WI38 (cell line): ENCODE results near the gene RNF11.

Source experiments
- H3K4me3 ChIP-seq: 2 replicates; pipeline ENCODE4 v1.5.1; 2011; ENCODE audit warnings: low read depth, mild to moderate bottlenecking, control low read depth, low read length
- TF ChIP-seq, protein P1 (sequence below): IDR thresholded peaks from 2 replicates; pipeline ENCODE4 v1.5.1; 2012; ENCODE audit warnings: low read depth, mild to moderate bottlenecking, control low read depth, low read length

Gene RNF11

GRCh38 chr1:51302270-51302669 is 66.2 kb downstream of the RNF11 start:
- H3K4me3 ChIP-seq, result no peak overlapping the region
- TF ChIP-seq, protein P1, sequence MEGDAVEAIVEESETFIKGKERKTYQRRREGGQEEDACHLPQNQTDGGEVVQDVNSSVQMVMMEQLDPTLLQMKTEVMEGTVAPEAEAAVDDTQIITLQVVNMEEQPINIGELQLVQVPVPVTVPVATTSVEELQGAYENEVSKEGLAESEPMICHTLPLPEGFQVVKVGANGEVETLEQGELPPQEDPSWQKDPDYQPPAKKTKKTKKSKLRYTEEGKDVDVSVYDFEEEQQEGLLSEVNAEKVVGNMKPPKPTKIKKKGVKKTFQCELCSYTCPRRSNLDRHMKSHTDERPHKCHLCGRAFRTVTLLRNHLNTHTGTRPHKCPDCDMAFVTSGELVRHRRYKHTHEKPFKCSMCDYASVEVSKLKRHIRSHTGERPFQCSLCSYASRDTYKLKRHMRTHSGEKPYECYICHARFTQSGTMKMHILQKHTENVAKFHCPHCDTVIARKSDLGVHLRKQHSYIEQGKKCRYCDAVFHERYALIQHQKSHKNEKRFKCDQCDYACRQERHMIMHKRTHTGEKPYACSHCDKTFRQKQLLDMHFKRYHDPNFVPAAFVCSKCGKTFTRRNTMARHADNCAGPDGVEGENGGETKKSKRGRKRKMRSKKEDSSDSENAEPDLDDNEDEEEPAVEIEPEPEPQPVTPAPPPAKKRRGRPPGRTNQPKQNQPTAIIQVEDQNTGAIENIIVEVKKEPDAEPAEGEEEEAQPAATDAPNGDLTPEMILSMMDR, result no peak

DNA sequence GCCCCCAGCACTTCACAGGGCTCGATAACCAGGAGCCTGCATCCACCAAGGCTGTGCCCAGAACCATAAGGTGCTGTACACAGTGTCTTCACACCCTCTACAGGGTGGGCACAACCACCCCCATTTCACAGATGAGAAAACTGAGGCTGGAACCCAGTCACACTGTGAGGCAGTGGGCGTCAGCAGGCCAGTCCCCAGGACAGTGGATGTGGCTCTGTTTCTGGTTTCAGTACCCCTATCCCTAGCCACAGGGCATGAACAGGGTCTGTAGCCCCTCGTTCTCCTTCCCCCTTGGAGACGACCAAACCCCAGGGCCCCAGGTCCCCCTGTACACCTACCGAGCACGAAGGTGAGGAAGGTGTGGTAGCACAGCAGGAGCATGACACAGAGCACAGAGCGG is 66.7 kb downstream of the RNF11 start:
- no peak overlapping the region for H3K4me3 ChIP-seq
- TF ChIP-seq, protein P1, result no peak

GRCh38 chr1:51303315-51303714 is 67.2 kb downstream of the RNF11 start:
- no peak overlapping the region for H3K4me3 ChIP-seq
- TF ChIP-seq, protein P1, result no peak

- TF ChIP-seq, protein P1, result no peak
- no peak overlapping the region for H3K4me3 ChIP-seq
These were observed 67.7 kb downstream of the RNF11 start for GRCh38 chr1:51303751-51304251.

DNA sequence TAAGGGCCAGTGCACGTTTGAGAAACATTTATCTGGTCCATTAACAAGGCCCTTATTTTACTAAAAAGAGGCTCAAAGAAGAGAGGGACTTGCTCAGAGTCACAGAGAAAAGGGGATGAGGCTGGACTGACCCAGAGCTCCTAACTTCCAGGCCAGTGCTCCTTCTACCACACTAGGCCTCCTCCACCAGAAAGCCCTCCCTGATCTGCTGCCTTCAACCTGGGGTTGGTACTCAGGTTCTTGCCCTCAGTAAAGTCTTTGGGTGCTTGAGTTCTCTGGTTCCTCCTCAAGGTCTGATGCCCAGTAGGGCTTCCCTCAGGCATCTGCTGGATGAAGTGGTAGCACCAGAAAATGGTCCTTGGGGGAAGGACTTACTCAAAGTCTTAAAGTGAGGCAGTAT is 68.3 kb downstream of the RNF11 start:
- TF ChIP-seq, protein P1, result no peak

GRCh38 chr1:51305371-51305823 is 69.3 kb downstream of the RNF11 start:
- no peak overlapping the region for H3K4me3 ChIP-seq
- TF ChIP-seq, protein P1, result no peak

More for the DNA sequence above, 68.3 kb downstream of the RNF11 start:
- H3K4me3 ChIP-seq, result no peak overlapping the region

DNA sequence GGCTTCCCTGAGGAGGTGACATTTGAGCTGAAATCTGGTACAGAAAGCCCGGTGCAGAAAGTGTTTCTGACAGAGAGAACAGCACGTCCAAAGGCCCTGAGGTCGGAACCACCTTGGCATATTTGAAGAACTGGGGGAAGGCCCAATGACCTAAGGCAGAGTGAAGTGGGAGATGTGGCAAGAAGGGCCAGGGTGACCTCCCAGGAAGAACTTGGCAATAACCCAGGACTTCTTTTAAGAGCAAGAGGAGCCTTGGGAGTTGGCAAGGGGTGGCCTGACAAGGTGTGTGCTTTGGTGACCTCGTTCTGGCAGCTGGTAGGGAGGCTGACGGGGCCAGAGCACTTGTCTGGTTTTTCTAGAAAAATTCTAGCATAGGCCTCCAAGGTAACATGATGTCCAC is 70.9 kb downstream of the RNF11 start:
- no peak overlapping the region for H3K4me3 ChIP-seq
- TF ChIP-seq, protein P1, result no peak
